WERI-Rb-1 (cell line): Measurements from ENCODE around the gene SGPP2.

Source experiments
- DNase-seq: peaks from one replicate; pipeline ENCODE4 v3.0.0-alpha.2; 2020
- H3K27ac ChIP-seq: fragments of 250-450 bp; sonication (Bioruptor Pico); 2 replicates; pipeline ENCODE4 v1.5.1; 2020; ENCODE audit warnings: mild to moderate bottlenecking, moderate library complexity
- H3K27me3 ChIP-seq: fragments of 250-450 bp; sonication (Bioruptor Pico); 2 replicates; pipeline ENCODE4 v1.5.1; 2021; ENCODE audit warnings: mild to moderate bottlenecking, low read depth, moderate library complexity; ENCODE audit not compliant: insufficient read depth, severe bottlenecking
- H3K36me3 ChIP-seq: fragments of 250-450 bp; sonication (Bioruptor Pico); 2 replicates; pipeline ENCODE4 v1.5.1; 2020; ENCODE audit warnings: mild to moderate bottlenecking, moderate library complexity
- H3K4me3 ChIP-seq: 2 replicates; pipeline ENCODE4 v1.5.1; 2011; ENCODE audit warnings: low read depth, mild to moderate bottlenecking, control low read depth, low read length
- H3K9me3 ChIP-seq: fragments of 250-450 bp; sonication (Bioruptor Pico); 2 replicates; pipeline ENCODE4 v1.5.1; 2021; ENCODE audit warnings: mild to moderate bottlenecking, moderate library complexity; ENCODE audit not compliant: severe bottlenecking
- CTCF ChIP-seq: IDR thresholded peaks from 2 replicates; pipeline ENCODE4 v1.5.1; 2011; ENCODE audit warnings: low read depth, mild to moderate bottlenecking, control low read depth, inconsistent platforms, low read length

The SGPP2 gene

DNA sequence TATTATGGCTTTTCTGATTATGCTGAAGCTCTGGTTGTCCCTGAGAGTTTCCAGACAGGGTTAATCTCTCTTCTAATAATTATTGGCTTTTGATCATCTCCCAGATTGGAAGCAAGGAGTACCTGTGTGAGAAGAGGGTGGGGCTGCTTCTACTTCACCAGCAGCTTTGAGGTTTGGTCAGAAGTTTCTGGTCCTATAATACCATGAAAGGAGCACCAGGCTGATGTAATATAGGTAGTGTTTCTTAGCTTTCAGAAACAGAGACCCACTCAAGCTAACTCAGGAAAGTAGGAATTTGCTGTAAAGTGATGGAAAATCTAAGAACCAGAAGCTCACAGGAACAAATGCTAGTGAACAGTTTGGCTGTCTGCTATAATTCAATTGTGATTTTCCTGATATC is 57.6 kb downstream of the SGPP2 start:
- Histone ChIP-seq H3K9me3 (no peaks in the 10 kb centered on the region), H3K27ac (no peak overlapping the region), H3K4me3 (no peak overlapping the region), H3K36me3 (no peaks in the 10 kb centered on the region), H3K27me3 (no peaks in the 10 kb centered on the region)
- DNase-seq, result no peak
- TF ChIP-seq CTCF, result no peak

DNA sequence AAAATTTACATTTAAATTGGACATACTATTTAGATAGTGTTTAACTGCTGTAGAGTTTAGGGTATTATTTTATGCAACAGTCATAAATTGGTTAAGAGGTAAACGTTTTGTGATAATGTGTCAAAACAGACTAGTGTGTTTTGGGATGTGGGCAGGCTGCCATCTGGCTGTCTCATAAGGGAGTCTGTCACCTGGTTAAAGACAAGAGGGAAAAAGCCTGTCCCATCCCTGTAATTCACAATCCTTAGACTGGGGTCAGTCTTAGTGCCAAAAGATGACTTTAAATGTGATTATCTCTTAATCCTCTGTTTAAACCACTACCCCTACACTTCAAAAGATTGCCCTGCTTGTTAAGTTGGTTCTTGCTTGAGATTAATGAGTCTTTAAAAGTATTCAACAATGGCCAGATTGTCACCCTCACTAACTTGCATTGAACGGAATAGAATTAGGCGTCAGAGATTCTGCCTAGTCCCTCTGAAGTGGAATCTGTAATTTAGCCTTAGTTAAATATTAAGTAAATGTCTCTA is 59.2 kb downstream of the SGPP2 start:
- H3K4me3 ChIP-seq, result no peak overlapping the region
- TF ChIP-seq CTCF, result peak; percentile 61
- no peaks in the 10 kb centered on the region for H3K36me3 ChIP-seq
- no peaks in the 10 kb centered on the region for H3K27me3 ChIP-seq
- DNase-seq, result peak; percentile 70
- no peaks in the 10 kb centered on the region for H3K9me3 ChIP-seq
- H3K27ac ChIP-seq, result no peak overlapping the region

DNA sequence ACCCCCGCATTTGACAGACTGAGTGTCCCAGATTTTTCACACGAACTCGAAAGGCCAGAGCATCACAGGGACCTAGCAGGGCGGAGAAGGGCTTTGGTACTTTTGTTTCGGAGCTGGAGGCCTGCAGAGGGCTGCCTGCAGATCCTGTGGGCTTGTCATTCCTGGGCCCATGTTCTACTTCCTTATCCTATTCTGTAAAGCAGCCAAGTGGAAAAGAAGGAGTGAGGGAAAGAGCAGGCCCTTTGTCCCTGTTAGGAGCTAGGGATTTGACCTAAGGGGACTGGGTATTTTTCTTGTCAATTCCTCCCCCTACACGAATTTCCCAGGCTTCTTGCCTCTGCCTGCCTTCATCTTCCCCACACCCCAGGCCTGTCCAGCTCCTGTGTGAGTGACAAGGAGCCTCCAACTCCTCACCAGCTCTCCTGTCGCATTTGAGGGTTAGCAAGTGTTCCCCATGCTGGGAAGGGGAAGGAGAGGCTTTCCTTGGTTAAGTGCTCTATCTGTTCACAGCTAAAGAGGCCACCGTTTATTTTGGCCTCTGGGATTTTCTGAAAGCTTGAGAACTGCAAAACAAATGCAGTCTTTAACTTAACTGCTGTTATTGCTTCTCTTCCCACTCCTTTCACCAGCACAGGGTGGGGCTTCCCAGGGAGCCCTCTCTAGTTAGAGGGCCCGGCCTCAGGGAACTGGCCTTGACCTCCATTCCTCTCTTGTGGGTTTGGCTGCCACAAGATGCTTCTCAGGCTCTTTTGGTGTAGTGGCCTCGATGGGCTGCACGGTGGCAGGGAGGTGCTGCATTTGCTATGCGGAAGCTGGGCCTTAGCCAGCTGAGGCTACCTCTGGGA is 61.2 kb downstream of the SGPP2 start:
- Histone ChIP-seq H3K4me3 (no peak overlapping the region), H3K27ac (no peak overlapping the region), H3K27me3 (no peaks in the 10 kb centered on the region), H3K36me3 (no peaks in the 10 kb centered on the region), H3K9me3 (no peaks in the 10 kb centered on the region)
- no peak for TF ChIP-seq CTCF
- DNase-seq, result no peak

DNA sequence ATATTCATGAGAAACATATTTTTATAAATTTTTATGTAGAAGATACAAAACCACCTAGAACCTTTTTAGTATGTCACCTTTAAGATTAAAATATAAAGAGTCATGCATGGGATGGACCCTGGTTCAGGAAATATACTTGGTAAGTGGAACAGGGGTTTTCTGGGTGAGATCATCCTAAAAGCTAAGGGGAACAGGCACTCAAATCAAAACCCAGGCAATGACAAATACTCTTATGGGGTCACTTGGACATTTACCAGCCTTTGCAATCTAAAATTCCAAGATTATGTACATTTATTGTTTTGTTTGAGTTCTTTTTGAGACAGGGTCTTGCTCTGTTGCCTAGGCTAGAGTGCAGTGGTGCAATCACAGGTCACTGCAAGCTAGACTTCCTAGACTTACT is 65.8 kb downstream of the SGPP2 start:
- DNase-seq, result no peak
- H3K27me3 ChIP-seq, result no peaks in the 10 kb centered on the region

DNA sequence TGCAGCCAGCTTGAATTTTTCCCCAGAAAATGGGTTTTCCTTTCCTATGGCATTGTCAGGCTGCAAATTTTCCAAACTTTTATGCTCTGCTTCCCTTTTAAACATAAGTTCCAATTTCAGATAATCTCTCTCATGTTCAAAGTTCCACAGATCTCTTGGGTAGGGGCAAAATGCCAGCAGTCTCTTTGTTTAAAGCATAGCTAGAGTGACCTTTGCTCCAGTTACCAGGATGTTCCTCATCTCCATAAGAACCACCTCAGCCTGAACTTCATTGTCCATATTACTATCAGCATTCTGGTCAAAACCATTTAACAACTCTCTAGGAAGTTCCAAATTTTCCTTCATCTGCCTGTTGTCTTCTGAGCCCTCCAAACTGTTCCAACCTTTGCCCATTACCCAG is 68.3 kb downstream of the SGPP2 start:
- H3K36me3 ChIP-seq, result no peaks in the 10 kb centered on the region
- no peak for DNase-seq
- H3K9me3 ChIP-seq, result peaks cover 2% of the 10 kb centered on the region
- H3K27me3 ChIP-seq, result no peaks in the 10 kb centered on the region
- no peak overlapping the region for H3K27ac ChIP-seq
- TF ChIP-seq CTCF, result no peak
- H3K4me3 ChIP-seq, result no peak overlapping the region

More for the DNA sequence above, 65.8 kb downstream of the SGPP2 start:
- H3K9me3 ChIP-seq, result peaks cover 2% of the 10 kb centered on the region
- no peak overlapping the region for H3K4me3 ChIP-seq
- no peak overlapping the region for H3K27ac ChIP-seq
- TF ChIP-seq CTCF, result no peak
- H3K36me3 ChIP-seq, result no peaks in the 10 kb centered on the region
